T-cell (primary cell): ENCODE results near the gene CHP1. TPM values are rescaled to one million over a fixed set of nuclear protein-coding genes. Genes with fewer than 3 reads are reported as not detected.
A peak's percentile ranks its signal among the peaks of the same experiment; 100 is the strongest.
"Not testable (repeated sequence)": the region's sequence is repeated elsewhere in the genome, so short reads cannot be mapped to it uniquely, and the experiment has no call there.

Experiments
- ATAC-seq, 4 experiments: fragments of 200-7000 bp in 3 of 4; fragments of 150-1000 bp in 1 of 4; cut with Tn5 transposase; replicated peaks in 1 of 4; 1 replicate in 3 of 4; 2 replicates in 1 of 4; pipeline ENCODE4 v1.10.0; 2021; ENCODE audit warnings: moderate library complexity in 3 of 4, mild to moderate bottlenecking in 2 of 4, moderate number of reproducible peaks in 1 of 4
- CTCF ChIA-PET, 2 donors: fragments of 300-600 bp; sonication (Branson Sonifier 250); formaldehyde crosslinking; loops; one replicate each; lab custom pipeline; 2022; ENCODE audit warnings: antibody characterized with exemption in 2 of 2; lab: Charles Lee
- POLR2A ChIA-PET, 2 donors: fragments of 300-600 bp; sonication (Branson Sonifier 250); formaldehyde crosslinking; loops; one replicate each; lab custom pipeline; 2022; ENCODE audit warnings: antibody characterized with exemption in 2 of 2; lab: Charles Lee
- DNase-seq, 35 experiments: peaks; one replicate each; pipeline versions ENCODE4 v3.0.0 to v3.0.0-alpha.2; 2013 to 2023
- H3K27ac ChIP-seq: one replicate; pipeline ENCODE4 v1.5.1; 2013; ENCODE audit warnings: low read length
- H3K27me3 ChIP-seq, 2 experiments: replicated peaks in 1 of 2; 1 replicate in 1 of 2; 2 replicates in 1 of 2; pipeline versions ENCODE4 v1.6.1 to v1.7.0; 2013; ENCODE audit warnings: low read length in 1 of 2, mixed read lengths in 1 of 2; ENCODE audit not compliant: control insufficient read depth in 2 of 2, insufficient read depth in 2 of 2; ENCODE audit errors: extremely low read depth in 1 of 2
- H3K36me3 ChIP-seq, 2 donors: 1 replicate in 1 of 2; 2 replicates in 1 of 2; pipeline versions ENCODE4 v1.6.1 to v1.7.0; 2013; ENCODE audit warnings: low read length in 1 of 2; ENCODE audit not compliant: control insufficient read depth in 2 of 2, insufficient read depth in 1 of 2; ENCODE audit errors: extremely low read depth in 1 of 2
- H3K4me1 ChIP-seq, 2 experiments: 1 replicate in 1 of 2; 2 replicates in 1 of 2; pipeline versions ENCODE4 v1.6.1 to v1.7.0; 2013; ENCODE audit warnings: low read length in 2 of 2, mixed read lengths in 1 of 2; ENCODE audit not compliant: insufficient read depth in 2 of 2, control insufficient read depth in 1 of 2; ENCODE audit errors: extremely low read depth in 1 of 2
- H3K4me3 ChIP-seq, 2 donors: 1 replicate in 1 of 2; 2 replicates in 1 of 2; pipeline versions ENCODE4 v1.5.1 to v1.7.0; 2013; ENCODE audit warnings: mild to moderate bottlenecking in 2 of 2, low read length in 1 of 2, moderate library complexity in 1 of 2; ENCODE audit not compliant: control insufficient read depth in 1 of 2; ENCODE audit errors: extremely low read depth in 1 of 2
- H3K9me3 ChIP-seq: 2 replicates; pipeline ENCODE4 v1.7.0; 2013
- H3K27ac Mint-ChIP-seq, 2 donors: one replicate each; pipeline ENCODE4 v1.8.0; 2020 to 2021; ENCODE audit warnings: mild to moderate bottlenecking in 2 of 2, mixed read lengths in 2 of 2
- H3K27me3 Mint-ChIP-seq, 2 donors: one replicate each; pipeline ENCODE4 v1.8.0; 2021 to 2022; ENCODE audit warnings: mixed read lengths in 2 of 2
- H3K36me3 Mint-ChIP-seq: one replicate; pipeline ENCODE4 v1.8.0; 2021; ENCODE audit warnings: mixed read lengths
- H3K4me1 Mint-ChIP-seq, 3 donors: one replicate each; pipeline ENCODE4 v1.8.0; 2020 to 2022; ENCODE audit warnings: mixed read lengths in 3 of 3, mild to moderate bottlenecking in 1 of 3
- H3K4me3 Mint-ChIP-seq, 3 donors: one replicate each; pipeline ENCODE4 v1.8.0; 2020 to 2022; ENCODE audit warnings: mild to moderate bottlenecking in 3 of 3, mixed read lengths in 3 of 3, moderate library complexity in 3 of 3
- H3K9me3 Mint-ChIP-seq, 3 donors: one replicate each; pipeline ENCODE4 v1.8.0; 2020 to 2022; ENCODE audit warnings: mixed read lengths in 3 of 3
- WGBS: methylation state at CpG from one replicate; pipeline ENCODE4 v1.1.5; 2013; ENCODE audit warnings: missing lambda C conversion rate; ENCODE audit not compliant: insufficient coverage; 5-methylcytosine and 5-hydroxymethylcytosine counted together
- total RNA-seq, 35 experiments: library from RNA in 6 of 35; stranded (reverse) in 6 of 35; fragments of 120-200 nt in 1 of 35; gene quantifications; one replicate each; pipeline versions ENCODE4 v1.2.1 to v1.2.4 and lab custom pipeline; 2013 to 2026

CHP1 gene
- total RNA-seq, 5 donors from 2014 or later (not counting 1 experiment from before 2014, with no cell fraction given), result 20.5 to 34.4 (median 31.1) TPM

DNA sequence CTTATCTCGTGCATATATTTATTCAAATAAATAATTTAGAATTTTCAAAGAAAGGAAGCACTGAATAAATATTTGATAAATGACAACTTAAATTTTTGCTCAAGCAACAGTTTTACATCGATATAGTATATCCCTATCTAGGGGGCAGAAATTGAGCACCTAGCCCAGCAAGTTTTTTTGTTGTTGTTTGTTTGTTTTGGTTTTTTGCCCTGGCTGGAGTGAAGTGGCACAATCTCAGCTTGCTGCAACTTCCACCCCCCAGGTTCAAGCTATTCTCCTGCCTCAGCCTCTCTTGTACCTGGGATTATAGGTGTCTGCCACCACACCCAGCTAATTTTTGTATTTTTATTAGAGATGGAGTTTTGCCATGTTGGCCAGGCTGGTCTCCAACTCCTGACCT is 58.9 kb downstream of the CHP1 start:
- Histone ChIP-seq H3K4me1 (peaks cover 5 to 24% of the 10 kb centered on the region in 2 experiments), H3K27me3 (no peaks in the 10 kb centered on the region), H3K9me3 (no peaks in the 10 kb centered on the region), H3K27ac (no peak overlapping the region), H3K4me3 (no peak overlapping the region), H3K36me3 (peaks cover 5 to 54% of the 10 kb centered on the region in 2 donors)
- ChIA-PET CTCF (interaction anchor here in 1 of 2 donors (0.6 kb wide), 1 partner anchor 370 kb away, joined by 6 read pairs; no protein-coding TSS in a partner anchor), POLR2A (no interaction called here)
- DNase-seq (no peak), ATAC-seq (no peak)
- H3K4me3 Mint-ChIP-seq, result no peak overlapping the region
- H3K36me3 Mint-ChIP-seq, result peaks cover 30% of the 10 kb centered on the region
- H3K9me3 Mint-ChIP-seq, result no peaks in the 10 kb centered on the region
- WGBS, result no CpG with 5 or more reads among the region's 2 CpGs
- peaks cover 45 to 48% (median 46%) of the 10 kb centered on the region in 3 donors for H3K4me1 Mint-ChIP-seq
- no peaks in the 10 kb centered on the region for H3K27me3 Mint-ChIP-seq
- H3K27ac Mint-ChIP-seq, result no peak overlapping the region

DNA sequence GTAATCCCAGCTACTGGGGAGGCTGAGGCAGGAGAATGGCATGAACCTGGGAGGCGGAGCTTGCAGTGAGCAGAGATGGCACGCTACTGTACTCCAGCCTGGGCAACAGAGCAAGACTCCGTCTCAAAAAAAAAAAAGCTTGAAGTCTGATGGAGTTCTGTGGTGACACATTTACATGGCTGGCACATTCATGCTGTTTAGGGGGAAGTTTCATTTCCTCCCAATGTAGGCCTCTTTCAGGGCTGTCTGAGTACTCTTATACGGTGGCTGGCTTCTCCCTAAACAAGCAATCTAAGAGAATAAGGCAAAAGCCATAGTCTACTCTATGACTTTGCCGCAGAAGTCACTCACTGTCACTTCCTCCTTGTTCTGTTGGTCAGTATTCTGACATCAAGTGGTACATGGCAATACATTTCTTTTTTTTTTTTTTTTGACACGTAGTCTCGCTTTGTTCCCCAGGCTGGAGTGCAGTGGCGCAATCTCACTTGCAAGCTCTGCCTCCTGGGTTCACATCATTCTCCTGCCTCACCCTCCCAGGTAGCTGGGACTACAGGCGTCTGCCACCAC is 60.1 kb downstream of the CHP1 start:
- Mint-ChIP-seq H3K36me3 (peaks cover 31% of the 10 kb centered on the region), H3K4me1 (peaks cover 39 to 42% (median 41%) of the 10 kb centered on the region in 3 donors), H3K9me3 (no peaks in the 10 kb centered on the region), H3K4me3 (no peak overlapping the region), H3K27ac (peak overlapping the region in 1 of 2 donors; percentile 6), H3K27me3 (no peaks in the 10 kb centered on the region)
- Histone ChIP-seq H3K4me3 (no peak overlapping the region), H3K9me3 (no peaks in the 10 kb centered on the region), H3K27ac (no peak overlapping the region), H3K36me3 (peaks cover 6 to 50% of the 10 kb centered on the region in 2 donors), H3K27me3 (no peaks in the 10 kb centered on the region), H3K4me1 (peaks cover 0 to 17% of the 10 kb centered on the region in 2 experiments)
- peak in 1 of 35 experiments; percentile 10 for DNase-seq
- 100% methylated on average over 1 of the region's 9 CpGs for WGBS
- ATAC-seq, result peak in 2 of 4 experiments; percentile 9 to 31
- ChIA-PET POLR2A (interaction anchor here in 1 of 2 donors (0.6 kb wide), 1 partner anchor 118 kb away, joined by 7 read pairs; no protein-coding TSS in a partner anchor), CTCF (no interaction called here)

DNA sequence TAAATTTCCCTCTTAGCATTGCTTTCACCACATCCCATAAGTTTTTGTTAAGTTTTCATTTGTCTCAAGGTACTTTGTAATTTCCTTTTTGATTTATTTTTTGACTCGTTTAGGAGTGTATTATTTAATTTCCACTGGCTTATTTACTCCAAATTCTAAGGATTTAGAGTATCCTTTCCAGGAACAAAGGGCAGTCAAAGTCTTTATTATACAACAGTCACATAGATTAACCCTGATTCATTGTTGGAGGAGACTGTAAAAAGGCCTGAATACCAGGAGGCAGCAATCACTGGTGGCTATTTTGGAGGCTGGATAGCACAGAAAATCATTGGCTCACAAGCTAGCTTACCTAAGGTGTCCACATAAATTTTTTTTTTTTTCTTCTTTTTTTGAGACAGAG is 61.5 kb downstream of the CHP1 start:
- Histone ChIP-seq H3K4me3 (no peak overlapping the region), H3K27me3 (no peaks in the 10 kb centered on the region), H3K4me1 (peaks cover 0 to 9% of the 10 kb centered on the region in 2 experiments), H3K27ac (no peak overlapping the region), H3K36me3 (peaks cover 10 to 41% of the 10 kb centered on the region in 2 donors), H3K9me3 (no peaks in the 10 kb centered on the region)
- ChIA-PET POLR2A (no interaction called here), CTCF (interaction anchor here in 1 of 2 donors (0.7 kb wide), 1 partner anchor 23 kb away, joined by 3 read pairs; no protein-coding TSS in a partner anchor)
- no peaks in the 10 kb centered on the region for H3K27me3 Mint-ChIP-seq
- H3K9me3 Mint-ChIP-seq, result no peaks in the 10 kb centered on the region
- peak overlapping the region in 1 of 2 donors; percentile 34 for H3K27ac Mint-ChIP-seq
- no CpG with 5 or more reads among the region's 1 CpG for WGBS
- ATAC-seq, result no peak
- peaks cover 27 to 30% (median 29%) of the 10 kb centered on the region in 3 donors for H3K4me1 Mint-ChIP-seq
- H3K4me3 Mint-ChIP-seq, result no peak overlapping the region
- no peak for DNase-seq
- H3K36me3 Mint-ChIP-seq, result peaks cover 20% of the 10 kb centered on the region

DNA sequence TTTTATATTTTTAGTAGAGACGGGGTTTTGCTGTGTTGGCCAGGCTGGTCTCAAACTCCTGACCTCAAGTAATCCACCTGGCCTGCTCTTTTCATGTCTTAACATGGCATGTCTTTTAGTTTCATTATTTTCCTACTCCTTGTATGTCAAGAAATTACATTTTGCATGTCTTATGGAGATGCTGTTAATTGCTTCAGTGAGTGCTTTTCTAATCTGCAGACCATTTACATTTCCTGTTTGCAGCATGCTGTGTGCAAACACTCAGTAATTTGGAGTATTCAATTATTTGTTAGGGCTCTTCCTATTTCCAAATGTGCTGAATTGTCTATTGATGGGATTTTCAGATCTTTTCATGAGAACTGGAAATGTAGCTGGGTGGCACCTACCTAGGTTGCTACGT is 70.1 kb downstream of the CHP1 start:
- WGBS, result no CpG with 5 or more reads among the region's 2 CpGs
- ATAC-seq, DNase-seq, POLR2A ChIA-PET, H3K27me3 Mint-ChIP-seq, CTCF ChIA-PET, H3K4me3 ChIP-seq, H3K27ac ChIP-seq, H3K9me3 ChIP-seq, H3K4me1 ChIP-seq, H3K27me3 ChIP-seq, H3K4me3 Mint-ChIP-seq, H3K27ac Mint-ChIP-seq, H3K9me3 Mint-ChIP-seq: not testable (repeated sequence)
- Mint-ChIP-seq H3K4me1 (peaks cover 9 to 20% (median 14%) of the 10 kb centered on the region in 3 donors), H3K36me3 (peaks cover 20% of the 10 kb centered on the region)
- H3K36me3 ChIP-seq, result peaks cover 8 to 30% of the 10 kb centered on the region in 2 donors

DNA sequence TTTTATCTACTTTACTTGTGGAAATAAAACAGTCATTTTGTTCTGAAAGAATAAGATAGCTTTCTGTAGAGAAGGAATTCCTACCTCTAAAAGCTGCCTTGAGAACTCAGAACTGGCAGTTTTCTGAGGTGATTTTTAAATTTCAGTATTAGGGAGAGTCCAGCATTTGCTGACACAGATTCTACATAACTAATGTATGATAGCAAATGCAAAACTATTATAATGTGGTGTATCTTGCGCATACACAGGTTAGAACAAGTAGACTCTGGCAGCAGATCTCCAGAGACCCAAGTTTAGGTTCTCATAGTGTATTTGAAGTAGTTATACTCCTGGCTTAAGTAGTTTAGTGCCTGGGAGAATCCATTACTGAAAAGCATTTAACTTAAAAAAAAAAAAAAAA is 70.5 kb downstream of the CHP1 start:
- Histone ChIP-seq H3K36me3 (peaks cover 5 to 30% of the 10 kb centered on the region in 2 donors), H3K9me3 (no peaks in the 10 kb centered on the region), H3K27me3 (no peaks in the 10 kb centered on the region), H3K4me1 (no peaks in the 10 kb centered on the region), H3K27ac (no peak overlapping the region), H3K4me3 (no peak overlapping the region)
- CTCF ChIA-PET, result no interaction called here
- DNase-seq (no peak), ATAC-seq (no peak)
- peaks cover 9 to 19% (median 14%) of the 10 kb centered on the region in 3 donors for H3K4me1 Mint-ChIP-seq
- no peak overlapping the region for H3K4me3 Mint-ChIP-seq
- no peaks in the 10 kb centered on the region for H3K9me3 Mint-ChIP-seq
- H3K27ac Mint-ChIP-seq, result no peak overlapping the region
- no CpG with 5 or more reads among the region's 1 CpG for WGBS
- POLR2A ChIA-PET, result no interaction called here
- H3K27me3 Mint-ChIP-seq, result no peaks in the 10 kb centered on the region
- peaks cover 20% of the 10 kb centered on the region for H3K36me3 Mint-ChIP-seq

DNA sequence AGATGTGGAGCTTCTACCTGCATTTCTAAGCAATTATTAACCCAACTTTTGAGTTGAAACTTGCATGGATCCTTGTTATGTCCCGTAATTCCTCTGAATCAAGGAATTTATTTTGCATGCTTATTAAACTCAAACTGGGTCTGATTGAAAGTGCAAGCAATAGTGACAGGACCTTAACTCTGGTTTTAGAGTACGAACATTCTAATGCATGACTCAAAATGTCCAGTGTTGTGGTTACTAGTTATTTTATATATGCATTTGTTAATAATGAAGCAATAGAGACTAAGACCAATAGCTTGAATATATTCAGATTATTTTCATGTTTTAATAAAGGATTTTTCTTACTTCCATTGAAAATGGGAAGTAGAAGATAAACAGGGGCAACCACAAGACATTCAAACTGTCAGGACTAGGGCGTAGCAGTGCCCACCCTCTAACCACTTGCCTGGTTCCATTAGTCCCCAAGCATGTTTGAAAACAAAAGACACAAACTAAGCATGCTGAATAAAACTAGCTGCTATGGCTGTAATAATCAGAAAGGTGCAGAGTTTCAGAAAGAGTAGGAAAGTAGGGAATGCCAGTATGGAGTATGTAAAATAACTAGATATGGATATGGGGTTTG is 73.2 kb downstream of the CHP1 start:
- peaks cover 16% of the 10 kb centered on the region for H3K36me3 Mint-ChIP-seq
- H3K27ac Mint-ChIP-seq, result peak overlapping the region in 1 of 2 donors; percentile 8
- no peak for DNase-seq
- H3K9me3 ChIP-seq, result no peaks in the 10 kb centered on the region
- ATAC-seq, result no peak
- 80% methylated on average over 1 of the region's 3 CpGs for WGBS
- CTCF ChIA-PET, result no interaction called here
- no peak overlapping the region for H3K4me3 Mint-ChIP-seq
- no peak overlapping the region for H3K4me3 ChIP-seq
- H3K27me3 Mint-ChIP-seq, result no peaks in the 10 kb centered on the region
- no peaks in the 10 kb centered on the region for H3K9me3 Mint-ChIP-seq
- H3K27me3 ChIP-seq, result no peaks in the 10 kb centered on the region
- POLR2A ChIA-PET, result no interaction called here
- H3K36me3 ChIP-seq, result peaks cover 0 to 12% of the 10 kb centered on the region in 2 donors
- H3K4me1 ChIP-seq, result no peaks in the 10 kb centered on the region
- H3K27ac ChIP-seq, result no peak overlapping the region
- H3K4me1 Mint-ChIP-seq, result peaks cover 9 to 19% (median 14%) of the 10 kb centered on the region in 3 donors
